GM18858 (cell line): Measurements from ENCODE around the gene RAB5B.
"Not testable (repeated sequence)": the region's sequence is repeated elsewhere in the genome, so short reads cannot be mapped to it uniquely, and the experiment has no call there.

Source experiments
- ATAC-seq: cut with Tn5 transposase; IDR thresholded peaks from one replicate; pipeline ENCODE4 v1.9.1; 2021; ENCODE audit not compliant: unreplicated experiment

Gene RAB5B

DNA sequence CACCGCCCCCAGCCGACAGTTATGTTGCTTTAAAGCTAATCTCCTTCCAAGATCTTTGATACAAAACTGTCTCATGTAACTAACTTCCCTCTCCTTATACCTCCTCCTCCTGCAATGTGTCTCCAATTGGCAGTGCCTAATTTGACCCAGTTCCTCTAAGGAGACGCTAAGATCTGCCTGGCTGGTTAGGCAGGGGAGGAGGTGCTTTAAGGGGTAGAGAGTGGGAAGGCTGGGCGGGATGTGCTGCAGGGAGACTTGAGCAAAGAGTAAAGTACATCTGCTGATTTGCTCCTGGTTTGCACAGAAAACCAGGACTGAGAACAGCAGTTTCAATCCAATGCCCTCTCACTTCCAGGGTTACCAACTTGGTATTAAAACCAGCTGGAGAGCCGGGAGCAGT lies 39.6 kb downstream of the RAB5B start:
- ATAC-seq, result no peak

DNA sequence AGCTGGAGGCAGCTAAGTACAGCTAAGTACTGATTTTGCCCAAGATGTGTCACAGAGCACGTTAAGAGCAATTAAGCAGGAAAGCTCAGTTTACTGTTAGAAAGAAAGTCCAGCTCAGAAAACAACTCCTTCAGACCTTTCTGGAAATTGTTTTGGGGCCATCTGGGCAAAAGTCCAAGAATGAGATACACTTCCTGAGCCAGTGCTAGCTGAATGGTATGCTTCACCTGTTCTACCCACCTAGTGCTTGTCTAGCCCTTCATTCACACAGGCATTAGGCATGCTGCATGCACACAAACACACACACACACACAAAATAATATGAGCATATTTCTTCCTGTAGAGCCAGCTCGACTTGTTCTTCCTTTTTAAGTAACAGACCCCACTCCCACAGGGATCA lies 40.3 kb downstream of the RAB5B start:
- no peak for ATAC-seq

DNA sequence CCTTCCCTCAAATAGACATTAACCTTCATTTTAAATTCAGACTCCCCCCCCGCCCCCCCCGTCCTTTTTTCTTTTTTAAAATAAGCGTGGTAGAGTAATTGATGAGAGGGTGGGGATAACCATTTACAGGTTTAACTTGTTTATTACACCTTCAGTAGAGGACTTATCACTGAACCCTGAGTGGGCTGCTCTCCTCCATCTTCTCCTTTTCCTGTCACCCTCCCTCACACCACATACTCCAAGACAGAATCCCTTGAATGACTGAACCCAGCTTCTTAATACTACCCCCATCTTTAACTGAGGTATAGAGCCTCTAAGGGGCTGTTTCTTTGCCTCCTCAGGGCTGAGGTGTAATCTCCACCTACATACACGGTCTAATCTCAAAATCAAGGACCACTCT lies 43.3 kb downstream of the RAB5B start:
- no peak for ATAC-seq

DNA sequence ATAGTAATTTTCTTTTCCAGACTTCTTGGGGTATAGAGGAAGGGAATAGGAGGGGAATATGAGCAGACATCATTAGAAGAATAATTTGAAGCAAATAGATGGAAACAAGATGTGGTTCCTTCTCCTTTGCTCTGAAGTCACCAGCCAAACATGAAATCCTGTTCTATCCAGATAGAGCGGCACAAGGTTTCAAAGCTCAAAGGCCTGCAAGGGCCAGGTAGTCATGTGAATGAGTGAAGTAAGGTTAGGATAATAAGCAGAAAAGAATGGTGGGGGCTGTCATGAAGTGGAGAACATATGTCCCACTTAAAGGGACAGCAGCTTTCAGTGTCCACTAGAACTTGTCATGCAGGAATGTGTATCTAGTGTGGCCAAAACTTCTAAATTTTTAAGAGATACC lies 44.5 kb downstream of the RAB5B start:
- no peak for ATAC-seq

DNA sequence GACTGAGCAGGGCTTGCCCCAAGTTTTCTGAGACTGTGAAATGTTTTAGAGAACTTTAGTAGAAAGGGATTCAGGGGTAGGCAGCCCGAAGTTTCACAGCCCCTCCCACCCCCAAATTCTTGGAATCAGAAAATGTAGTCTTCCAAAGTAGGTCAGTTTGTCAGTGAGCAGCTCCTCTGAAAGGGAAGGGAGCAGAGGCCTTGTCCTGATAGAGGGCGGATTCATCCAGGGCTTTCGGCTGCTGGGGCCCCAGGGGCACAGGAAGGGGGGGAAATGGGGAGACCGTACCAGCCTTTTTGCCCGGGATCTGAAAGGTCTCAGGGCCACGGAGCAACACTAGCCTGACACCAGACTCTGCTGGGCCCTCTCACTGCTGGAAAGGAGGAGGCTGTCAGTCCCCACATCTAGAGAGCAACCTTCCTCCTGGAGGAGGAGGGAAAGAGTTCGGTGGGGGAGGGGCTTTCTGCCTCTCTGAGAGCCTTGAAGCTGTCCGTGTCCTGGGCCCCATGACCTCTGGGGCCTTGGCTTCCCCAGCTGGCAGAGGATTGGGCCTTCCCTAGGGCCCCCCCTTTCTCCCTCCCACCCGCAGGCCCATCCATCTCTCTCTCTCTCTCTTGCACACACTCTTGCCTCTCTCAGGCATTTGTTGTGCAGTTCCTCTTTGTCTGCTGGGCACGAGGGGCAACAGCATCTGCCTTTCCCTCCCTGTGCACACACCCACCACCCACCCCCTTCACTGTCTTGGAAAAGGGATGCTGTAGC lies 46.7 kb downstream of the RAB5B start, which contains the start of gene IKZF4:
IKZF4 (plus strand) TSS at position 621 of the 762 bp plus-strand sequence. CDS start 451 bp downstream, outside the sequence.
- no peak for ATAC-seq

DNA sequence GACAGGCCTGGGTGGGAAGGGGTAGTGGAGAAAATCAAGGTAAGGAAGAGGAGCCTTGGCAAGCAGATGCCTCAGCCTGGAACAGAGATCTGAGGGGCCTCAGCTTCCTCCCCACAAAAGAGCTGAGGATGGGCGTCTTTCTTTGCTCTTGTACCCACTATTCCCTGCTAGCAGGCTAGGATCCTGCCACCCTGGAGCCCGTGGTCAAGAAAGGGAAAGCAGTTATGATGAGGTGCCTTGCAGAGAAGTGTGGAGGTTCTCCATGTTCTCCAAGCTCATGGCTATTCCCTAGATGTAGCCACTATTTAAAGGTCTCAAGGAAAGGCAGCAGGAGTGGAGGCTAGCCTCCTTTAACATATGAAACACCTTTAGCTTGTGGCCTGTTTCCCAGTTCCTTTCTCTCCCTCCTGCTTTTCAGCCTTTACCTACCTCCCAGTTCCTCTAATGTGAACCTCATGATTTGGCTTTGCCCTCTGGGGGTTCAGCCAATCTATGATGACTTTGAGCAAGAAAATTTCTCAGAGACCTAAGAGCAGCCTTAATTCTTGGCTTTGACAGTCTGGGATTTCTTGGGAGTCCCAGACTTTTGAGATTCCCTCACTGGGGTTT lies 48.1 kb downstream of the RAB5B start:
- ATAC-seq, result no peak

DNA sequence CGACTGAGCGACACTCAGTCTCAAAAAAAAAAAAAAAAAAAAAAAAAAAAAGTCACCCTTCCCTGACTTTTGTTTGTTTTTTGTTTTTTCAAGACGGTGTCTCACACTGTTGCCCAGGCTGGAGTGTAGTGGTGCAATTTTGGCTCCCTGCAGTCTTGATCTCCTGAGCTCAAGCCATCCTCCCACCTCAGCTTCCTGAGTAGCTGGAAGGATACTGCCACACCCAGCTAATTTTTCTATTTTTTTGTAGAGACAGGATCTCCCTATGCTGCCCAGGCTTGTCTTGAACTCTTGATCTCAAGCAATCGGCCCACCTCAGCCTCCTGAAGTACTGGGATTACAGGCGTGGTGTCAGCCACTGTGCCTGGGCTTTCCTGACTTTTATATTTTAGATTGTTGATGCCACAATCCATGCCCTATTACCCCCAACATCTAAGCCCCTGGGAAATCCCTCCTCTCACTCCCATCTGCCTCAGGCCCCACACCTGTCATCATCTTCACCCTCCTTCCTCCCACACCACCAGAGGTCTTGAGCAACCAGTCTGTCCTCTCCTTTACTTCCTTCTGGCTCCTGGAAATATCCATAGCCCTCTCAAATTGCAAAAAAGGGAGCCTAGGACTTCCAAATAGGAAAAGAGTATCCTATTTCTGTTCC lies 54.8 kb downstream of the RAB5B start:
- ATAC-seq, result no peak

DNA sequence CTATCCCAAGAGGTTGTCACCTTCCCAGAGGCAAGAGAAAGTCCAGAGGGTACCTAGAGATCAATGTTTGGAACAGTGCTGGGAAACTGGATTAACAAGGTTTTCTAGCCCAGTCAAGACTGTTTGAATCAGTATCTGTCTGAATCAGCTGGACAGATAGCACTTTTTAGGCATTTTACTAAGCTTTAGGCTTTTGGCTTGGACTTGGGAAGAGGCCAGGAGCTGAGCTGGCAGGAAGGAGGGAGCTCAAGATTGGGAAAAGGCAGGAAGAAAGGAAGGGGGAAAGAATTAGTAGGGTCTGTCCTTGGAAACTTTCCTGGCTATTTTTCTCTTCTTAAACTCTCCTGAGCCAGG lies 55.3 kb downstream of the RAB5B start:
- no peak for ATAC-seq

DNA sequence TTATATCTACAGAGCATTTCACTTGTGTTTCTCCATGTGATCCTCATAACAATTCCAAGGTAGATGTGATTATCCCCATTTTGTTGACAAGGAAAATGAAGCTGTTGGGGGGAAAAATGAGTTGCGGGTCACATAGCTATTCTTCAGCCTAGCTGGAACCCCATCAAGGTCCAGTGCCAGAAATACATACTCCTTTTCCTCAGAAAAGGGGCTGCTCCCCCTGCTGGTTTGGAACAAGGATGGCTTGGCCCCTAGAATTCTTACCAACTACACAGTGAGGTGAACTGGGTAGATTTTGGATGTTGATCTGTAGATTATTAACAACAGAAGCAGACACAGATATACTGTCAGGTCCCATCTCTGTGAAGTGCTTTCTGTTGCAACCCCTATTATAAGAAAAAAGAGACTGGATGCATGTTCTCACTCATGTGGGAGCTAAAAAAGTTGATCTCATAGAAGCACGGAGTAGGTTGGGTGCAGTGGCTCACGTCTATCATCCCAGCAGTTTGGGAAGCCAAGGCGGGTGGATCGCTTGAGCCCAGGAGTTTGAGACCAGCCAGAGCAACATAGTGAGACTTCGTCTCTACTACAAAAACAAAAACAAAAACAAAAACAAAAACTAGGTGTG lies 55.9 kb downstream of the RAB5B start:
- ATAC-seq, result no peak

DNA sequence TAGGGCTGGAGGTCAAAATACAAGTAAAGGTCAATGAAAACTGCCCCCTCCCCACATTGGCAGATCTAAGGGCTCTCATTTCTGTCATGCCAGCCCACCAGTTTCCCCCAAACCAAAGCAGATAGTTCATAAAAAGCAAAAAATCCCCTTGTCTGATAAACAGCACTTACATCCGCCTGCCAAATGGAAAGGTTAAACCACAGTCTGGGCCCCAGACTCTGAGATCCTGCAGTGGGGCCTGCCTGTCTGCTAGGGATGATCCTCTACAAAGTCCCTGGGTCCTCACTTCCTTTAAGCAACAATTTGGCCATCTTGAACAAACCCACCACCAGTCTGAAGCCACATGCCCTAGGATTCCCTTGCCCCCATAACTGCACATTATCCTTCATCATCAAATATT lies 58.1 kb downstream of the RAB5B start:
- no peak for ATAC-seq

DNA sequence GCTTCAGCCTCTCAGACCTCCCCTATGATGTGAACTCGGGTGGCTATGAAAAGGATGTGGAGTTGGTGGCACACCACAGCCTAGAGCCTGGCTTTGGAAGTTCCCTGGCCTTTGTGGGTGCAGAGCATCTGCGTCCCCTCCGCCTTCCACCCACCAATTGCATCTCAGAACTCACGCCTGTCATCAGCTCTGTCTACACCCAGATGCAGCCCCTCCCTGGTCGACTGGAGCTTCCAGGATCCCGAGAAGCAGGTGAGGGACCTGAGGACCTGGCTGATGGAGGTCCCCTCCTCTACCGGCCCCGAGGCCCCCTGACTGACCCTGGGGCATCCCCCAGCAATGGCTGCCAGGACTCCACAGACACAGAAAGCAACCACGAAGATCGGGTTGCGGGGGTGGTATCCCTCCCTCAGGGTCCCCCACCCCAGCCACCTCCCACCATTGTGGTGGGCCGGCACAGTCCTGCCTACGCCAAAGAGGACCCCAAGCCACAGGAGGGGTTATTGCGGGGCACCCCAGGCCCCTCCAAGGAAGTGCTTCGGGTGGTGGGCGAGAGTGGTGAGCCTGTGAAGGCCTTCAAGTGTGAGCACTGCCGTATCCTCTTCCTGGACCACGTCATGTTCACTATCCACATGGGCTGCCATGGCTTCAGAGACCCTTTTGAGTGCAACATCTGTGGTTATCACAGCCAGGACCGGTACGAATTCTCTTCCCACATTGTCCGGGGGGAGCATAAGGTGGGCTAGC lies 60.9 kb downstream of the RAB5B start:
- no peak for ATAC-seq

DNA sequence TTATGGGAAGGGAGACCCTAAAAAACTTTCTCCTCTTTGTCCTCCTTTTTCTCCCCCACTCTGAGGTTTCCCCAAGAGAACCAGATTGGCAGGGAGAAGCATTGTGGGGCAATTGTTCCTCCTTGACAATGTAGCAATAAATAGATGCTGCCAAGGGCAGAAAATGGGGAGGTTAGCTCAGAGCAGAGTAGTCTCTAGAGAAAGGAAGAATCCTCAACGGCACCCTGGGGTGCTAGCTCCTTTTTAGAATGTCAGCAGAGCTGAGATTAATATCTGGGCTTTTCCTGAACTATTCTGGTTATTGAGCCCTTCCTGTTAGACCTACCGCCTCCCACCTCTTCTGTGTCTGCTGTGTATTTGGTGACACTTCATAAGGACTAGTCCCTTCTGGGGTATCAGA lies 63.3 kb downstream of the RAB5B start:
- ATAC-seq, result no peak

DNA sequence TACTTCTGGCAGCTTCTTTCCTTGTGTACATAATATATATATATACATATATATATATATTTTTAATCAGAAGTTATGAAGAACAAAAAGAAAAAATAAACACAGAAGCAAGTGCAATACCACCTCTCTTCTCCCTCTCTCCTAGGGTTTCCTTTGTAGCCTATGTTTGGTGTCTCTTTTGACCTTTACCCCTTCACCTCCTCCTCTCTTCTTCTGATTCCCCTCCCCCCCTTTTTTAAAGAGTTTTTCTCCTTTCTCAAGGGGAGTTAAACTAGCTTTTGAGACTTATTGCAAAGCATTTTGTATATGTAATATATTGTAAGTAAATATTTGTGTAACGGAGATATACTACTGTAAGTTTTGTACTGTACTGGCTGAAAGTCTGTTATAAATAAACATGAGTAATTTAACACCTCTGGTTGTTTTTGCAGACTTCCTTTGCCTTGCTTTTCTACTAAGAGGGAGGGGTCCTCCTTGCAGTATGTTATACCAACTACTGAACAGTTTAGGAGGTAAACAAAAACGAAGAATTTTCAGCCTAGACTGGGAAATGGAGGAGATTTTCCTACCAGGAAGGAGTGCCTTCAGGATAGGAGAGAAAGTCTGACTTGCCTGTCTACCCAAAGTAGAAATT lies 64.3 kb downstream of the RAB5B start:
- ATAC-seq, result no peak

DNA sequence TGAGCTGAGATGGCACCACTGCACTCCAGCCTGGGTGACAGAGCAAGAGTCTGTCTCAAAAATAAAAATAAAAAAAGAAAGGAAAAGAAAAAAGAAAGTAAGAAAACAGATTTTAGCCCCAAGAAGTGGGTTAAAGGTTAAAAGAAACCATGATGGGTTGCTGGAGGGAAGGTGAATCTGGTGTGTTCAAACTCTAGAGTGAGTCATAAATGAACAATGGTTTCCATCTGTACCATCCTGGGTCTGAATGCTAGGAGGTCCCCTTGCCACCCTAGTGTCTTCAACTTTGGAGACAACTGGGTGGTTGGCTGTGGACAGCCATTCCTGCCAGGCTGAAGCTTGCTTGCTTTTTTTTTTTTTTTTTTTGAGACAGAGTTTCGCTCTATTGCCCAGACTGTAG lies 66.3 kb downstream of the RAB5B start:
- no peak for ATAC-seq

DNA sequence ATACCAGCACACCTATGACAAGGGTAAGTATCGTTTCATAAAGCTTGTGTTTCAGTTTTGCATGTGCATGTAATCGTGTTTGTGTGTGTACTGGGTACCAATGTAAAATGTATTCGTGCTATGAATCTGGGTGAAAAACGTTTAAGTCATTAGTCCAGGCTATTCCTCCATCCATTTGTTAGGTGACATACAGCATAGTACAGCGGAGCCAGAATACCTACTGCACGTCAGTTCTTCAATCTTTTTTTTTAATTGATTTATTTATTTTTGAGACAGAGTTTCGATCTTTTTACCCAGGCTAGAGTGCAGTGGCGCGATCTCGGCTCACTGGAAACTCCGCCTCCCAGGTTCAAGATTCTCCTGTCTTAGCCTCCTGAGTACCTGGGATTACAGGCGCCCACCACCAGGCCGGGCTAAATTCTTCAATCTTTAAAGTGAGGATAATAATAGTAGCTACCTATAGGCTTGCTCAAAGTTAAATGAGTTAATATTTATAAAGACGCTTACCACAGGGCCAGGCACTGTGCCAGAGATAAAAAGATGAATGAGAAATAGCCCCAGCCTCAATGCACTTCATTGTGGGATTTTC lies 67.2 kb downstream of the RAB5B start:
- ATAC-seq, result peak; percentile 7

DNA sequence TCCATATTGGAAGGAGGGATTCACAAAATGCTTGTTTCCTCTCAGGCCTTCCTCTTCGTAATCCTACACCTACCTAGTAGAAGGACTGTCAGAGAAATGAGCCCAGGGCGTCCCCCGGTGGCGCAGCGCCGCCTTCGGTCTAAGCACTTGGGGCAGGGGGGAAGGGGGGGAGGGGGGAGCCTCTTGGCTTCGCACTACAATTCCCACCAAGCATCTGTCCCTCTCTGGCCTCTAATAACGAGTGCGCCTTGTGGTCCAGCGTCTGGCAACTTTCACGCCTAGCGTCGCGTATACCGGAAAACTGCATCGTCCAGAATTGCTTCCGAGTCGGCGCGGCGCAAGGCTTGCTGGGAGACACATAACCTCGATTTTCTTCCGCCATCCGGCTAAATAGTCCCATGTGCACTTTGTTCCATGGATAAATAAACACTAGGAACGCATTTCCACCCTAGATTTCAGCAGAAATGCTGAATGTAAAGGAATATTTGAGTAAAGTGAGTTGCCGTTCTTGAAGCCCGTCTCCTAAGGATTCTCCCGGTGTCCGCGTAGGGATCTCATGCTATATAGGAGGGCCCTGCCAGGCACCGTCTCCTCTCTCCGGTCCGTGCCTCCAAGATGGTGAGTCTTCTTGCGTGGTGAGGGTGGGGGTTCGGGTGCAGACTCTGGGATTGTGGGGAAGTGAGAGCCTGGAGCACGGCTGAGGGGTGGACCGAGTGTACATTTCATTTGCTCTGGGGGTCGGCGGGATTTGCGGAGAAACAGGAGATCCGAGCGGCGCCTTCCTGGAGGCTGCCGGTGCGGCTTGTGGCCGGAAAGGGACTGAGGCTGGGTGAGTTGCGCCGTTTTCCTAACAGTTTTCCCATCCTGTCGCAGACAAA lies 67.9 kb downstream of the RAB5B start, which contains the start of gene RPS26:
RPS26 (plus strand) TSS at position 367 of the 878 bp plus-strand sequence; CDS start at position 616, 249 bp downstream.
- ATAC-seq, result peak; percentile 82

DNA sequence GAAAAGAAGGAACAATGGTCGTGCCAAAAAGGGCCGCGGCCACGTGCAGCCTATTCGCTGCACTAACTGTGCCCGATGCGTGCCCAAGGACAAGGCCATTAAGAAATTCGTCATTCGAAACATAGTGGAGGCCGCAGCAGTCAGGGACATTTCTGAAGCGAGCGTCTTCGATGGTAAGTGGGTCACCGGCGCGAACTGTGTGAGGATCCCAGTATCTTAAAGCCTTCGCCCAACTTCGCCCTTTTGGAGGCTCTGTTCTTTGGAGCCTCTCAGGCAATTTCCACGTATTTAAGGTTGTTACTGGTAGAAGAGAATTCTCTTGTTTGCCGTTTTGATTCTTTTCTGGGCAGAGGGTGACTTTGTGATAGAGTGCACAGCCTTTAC lies 68.5 kb downstream of the RAB5B start:
- not testable (repeated sequence) for ATAC-seq

DNA sequence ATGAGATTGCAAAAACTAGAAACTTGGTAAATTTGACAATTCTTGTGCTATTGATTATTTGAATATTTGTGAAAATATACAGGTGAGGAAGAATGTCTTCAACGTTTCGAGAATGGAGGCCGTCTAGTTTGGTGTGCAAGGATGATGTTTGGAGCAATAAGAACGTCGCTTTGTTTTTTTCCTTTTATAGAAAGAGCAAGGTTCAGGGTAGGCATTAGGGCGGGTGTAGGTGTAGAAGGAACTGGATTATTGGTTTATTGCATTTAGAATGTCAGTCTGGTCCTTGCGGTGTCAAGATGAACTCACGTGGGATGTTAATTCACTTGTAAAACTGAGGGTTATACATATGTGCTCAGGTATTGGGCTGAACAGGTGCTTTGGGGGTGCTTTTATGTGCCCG lies 69.0 kb downstream of the RAB5B start:
- ATAC-seq, result no peak
